DND-41 (cell line): ENCODE measurements around the gene APPL2.

Source experiments
- ATAC-seq: fragments of 200-7000 bp; cut with Tn5 transposase; 3 replicates; pipeline ENCODE4 v1.9.1; 2021; ENCODE audit warnings: low read depth; ENCODE audit not compliant: insufficient read depth
- DNase-seq: peaks from one replicate; pipeline ENCODE4 v3.0.0-alpha.2; 2020
- H2AFZ ChIP-seq: 2 replicates; pipeline ENCODE4 v1.6.0; 2012; ENCODE audit warnings: low read depth, low read length
- H3K27ac ChIP-seq: 2 replicates; pipeline ENCODE4 v1.5.1; 2012; ENCODE audit warnings: low read length, inconsistent platforms
- H3K27me3 ChIP-seq: fragments of 200-600 bp; sonication (generic); 2 replicates; pipeline ENCODE4 v1.6.0; 2012; ENCODE audit warnings: low read length, mild to moderate bottlenecking, inconsistent platforms; ENCODE audit not compliant: insufficient read depth, poor library complexity
- H3K36me3 ChIP-seq: 2 replicates; pipeline ENCODE4 v1.5.1; 2012; ENCODE audit warnings: low read length, inconsistent platforms; ENCODE audit not compliant: insufficient read depth
- H3K4me1 ChIP-seq: 2 replicates; pipeline ENCODE4 v1.5.1; 2012; ENCODE audit warnings: mild to moderate bottlenecking, low read length; ENCODE audit not compliant: insufficient read depth
- H3K4me2 ChIP-seq: 2 replicates; pipeline ENCODE4 v1.6.0; 2012; ENCODE audit warnings: mild to moderate bottlenecking, moderate library complexity, low read length, inconsistent platforms; ENCODE audit not compliant: insufficient read depth
- H3K4me3 ChIP-seq, 2 experiments: fragments of 200-600 bp in 1 of 2; shearing (Covaris generic) in 1 of 2; 2 replicates each; pipeline ENCODE4 v1.5.1; 2012 to 2016; ENCODE audit warnings: inconsistent platforms in 2 of 2, low read length in 2 of 2, mild to moderate bottlenecking in 2 of 2, low read depth in 1 of 2, moderate library complexity in 1 of 2
- H3K79me2 ChIP-seq: 2 replicates; pipeline ENCODE4 v1.6.0; 2012; ENCODE audit warnings: low read length, inconsistent platforms; ENCODE audit not compliant: insufficient read depth
- H3K9ac ChIP-seq: 2 replicates; pipeline ENCODE4 v1.6.0; 2012; ENCODE audit warnings: low read depth, mild to moderate bottlenecking, inconsistent platforms, low read length, moderate library complexity
- H3K9me3 ChIP-seq: 2 replicates; pipeline ENCODE4 v1.5.1; 2012; ENCODE audit warnings: low read length, moderate library complexity, mild to moderate bottlenecking, inconsistent platforms; ENCODE audit not compliant: insufficient read depth, severe bottlenecking
- H4K20me1 ChIP-seq: 2 replicates; pipeline ENCODE4 v1.6.0; 2012; ENCODE audit warnings: low read length; ENCODE audit not compliant: insufficient read depth
- EZH2 ChIP-seq: IDR thresholded peaks from 3 replicates; pipeline ENCODE4 v1.6.1; 2012; ENCODE audit warnings: borderline replicate concordance, low read depth, mild to moderate bottlenecking, moderate library complexity, low read length, inconsistent platforms; ENCODE audit not compliant: severe bottlenecking
- TF ChIP-seq, protein P1 (sequence below): IDR thresholded peaks from 2 replicates; pipeline ENCODE4 v1.5.1; 2012; ENCODE audit warnings: borderline replicate concordance, low read length, moderate library complexity, mild to moderate bottlenecking; ENCODE audit not compliant: poor library complexity, severe bottlenecking; ENCODE audit errors: extremely low read depth

The APPL2 gene

DNA sequence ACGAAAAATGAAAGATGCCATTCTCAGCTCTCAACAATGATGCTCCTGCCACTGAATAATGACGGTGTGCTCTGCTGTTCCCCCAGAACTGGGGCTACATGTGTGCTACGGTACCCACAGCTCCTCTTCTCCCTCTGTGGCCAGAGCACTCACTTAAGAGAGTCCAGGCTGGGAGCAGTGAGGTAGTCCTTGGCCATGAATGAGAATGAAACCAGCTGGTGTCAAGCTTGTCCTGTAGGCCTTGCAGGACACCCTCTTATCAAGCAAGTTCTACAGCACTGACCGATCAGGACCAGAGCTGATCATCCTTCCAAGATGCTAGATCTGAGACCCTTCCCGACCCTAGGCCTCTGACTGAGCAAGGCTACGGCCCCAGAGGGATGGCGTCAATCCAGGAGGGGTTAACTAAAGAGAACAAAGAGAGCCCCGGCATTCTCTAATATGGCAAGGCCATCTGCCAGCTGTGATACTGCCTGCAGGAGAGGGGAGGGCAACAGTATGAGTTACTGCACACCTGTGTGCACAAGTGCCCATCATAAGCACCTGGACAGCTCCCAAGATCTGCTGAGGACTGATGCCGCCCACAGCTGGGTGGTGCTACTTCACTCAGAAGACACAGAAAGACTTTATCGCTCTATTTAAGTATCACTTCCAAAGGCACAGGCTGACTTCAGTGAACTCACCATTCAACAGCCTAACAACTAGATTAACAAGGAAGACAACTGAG lies 30.5 kb downstream of the APPL2 start:
- no peaks in the 10 kb centered on the region for H3K27me3 ChIP-seq
- DNase-seq (no peak), ATAC-seq (no peak)
- no peak overlapping the region for H3K4me3 ChIP-seq
- H3K79me2 ChIP-seq = no peaks in the 10 kb centered on the region
- H3K9ac ChIP-seq = no peak overlapping the region
- no peaks in the 10 kb centered on the region for H4K20me1 ChIP-seq
- no peaks in the 10 kb centered on the region for H3K4me1 ChIP-seq
- no peak for TF ChIP-seq EZH2
- TF ChIP-seq, protein P1, sequence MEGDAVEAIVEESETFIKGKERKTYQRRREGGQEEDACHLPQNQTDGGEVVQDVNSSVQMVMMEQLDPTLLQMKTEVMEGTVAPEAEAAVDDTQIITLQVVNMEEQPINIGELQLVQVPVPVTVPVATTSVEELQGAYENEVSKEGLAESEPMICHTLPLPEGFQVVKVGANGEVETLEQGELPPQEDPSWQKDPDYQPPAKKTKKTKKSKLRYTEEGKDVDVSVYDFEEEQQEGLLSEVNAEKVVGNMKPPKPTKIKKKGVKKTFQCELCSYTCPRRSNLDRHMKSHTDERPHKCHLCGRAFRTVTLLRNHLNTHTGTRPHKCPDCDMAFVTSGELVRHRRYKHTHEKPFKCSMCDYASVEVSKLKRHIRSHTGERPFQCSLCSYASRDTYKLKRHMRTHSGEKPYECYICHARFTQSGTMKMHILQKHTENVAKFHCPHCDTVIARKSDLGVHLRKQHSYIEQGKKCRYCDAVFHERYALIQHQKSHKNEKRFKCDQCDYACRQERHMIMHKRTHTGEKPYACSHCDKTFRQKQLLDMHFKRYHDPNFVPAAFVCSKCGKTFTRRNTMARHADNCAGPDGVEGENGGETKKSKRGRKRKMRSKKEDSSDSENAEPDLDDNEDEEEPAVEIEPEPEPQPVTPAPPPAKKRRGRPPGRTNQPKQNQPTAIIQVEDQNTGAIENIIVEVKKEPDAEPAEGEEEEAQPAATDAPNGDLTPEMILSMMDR = no peak
- H3K36me3 ChIP-seq = peaks cover 35% of the 10 kb centered on the region
- H3K4me2 ChIP-seq = no peak overlapping the region
- H3K27ac ChIP-seq = no peak overlapping the region
- no peaks in the 10 kb centered on the region for H3K9me3 ChIP-seq
- H2AFZ ChIP-seq = no peak overlapping the region

DNA sequence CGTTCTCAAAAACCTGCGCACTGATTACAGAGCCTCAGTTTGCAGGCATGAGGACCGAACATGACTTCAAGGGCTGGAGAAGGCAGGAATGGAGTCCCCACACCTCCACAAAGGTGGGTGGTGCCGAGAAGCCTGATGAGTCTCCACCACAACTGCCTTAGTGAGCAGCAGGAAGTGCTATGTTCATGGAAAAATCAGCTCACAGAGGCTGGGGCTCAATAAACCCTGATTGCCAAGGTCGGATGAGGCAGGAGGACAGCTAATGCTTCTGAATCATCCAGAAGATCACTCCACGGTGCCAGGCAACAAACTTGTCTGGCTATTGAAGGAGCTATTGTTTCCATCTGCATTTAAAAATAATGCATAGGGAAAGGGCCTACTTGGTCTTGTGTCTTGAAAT lies 31.1 kb downstream of the APPL2 start:
- no peak overlapping the region for H2AFZ ChIP-seq
- ATAC-seq (no peak), DNase-seq (no peak)
- no peaks in the 10 kb centered on the region for H3K27me3 ChIP-seq
- no peak overlapping the region for H3K4me3 ChIP-seq
- no peak overlapping the region for H3K9ac ChIP-seq
- H3K4me2 ChIP-seq = no peak overlapping the region
- no peaks in the 10 kb centered on the region for H3K4me1 ChIP-seq
- H3K79me2 ChIP-seq = no peaks in the 10 kb centered on the region
- peaks cover 35% of the 10 kb centered on the region for H3K36me3 ChIP-seq
- TF ChIP-seq, protein P1 = no peak
- TF ChIP-seq EZH2 = no peak
- no peaks in the 10 kb centered on the region for H3K9me3 ChIP-seq
- H3K27ac ChIP-seq = no peak overlapping the region
- no peaks in the 10 kb centered on the region for H4K20me1 ChIP-seq

- TF ChIP-seq EZH2 = no peak
- TF ChIP-seq, protein P1 = no peak
- Histone ChIP-seq H3K27ac (no peak overlapping the region), H3K9ac (no peak overlapping the region), H3K4me2 (no peak overlapping the region), H3K36me3 (peaks cover 39% of the 10 kb centered on the region), H3K27me3 (no peaks in the 10 kb centered on the region), H3K9me3 (no peaks in the 10 kb centered on the region), H3K79me2 (no peaks in the 10 kb centered on the region), H3K4me1 (no peaks in the 10 kb centered on the region), H4K20me1 (no peaks in the 10 kb centered on the region), H3K4me3 (no peak overlapping the region), H2AFZ (no peak overlapping the region)
- DNase-seq = no peak
- ATAC-seq = no peak
These were observed 31.8 kb downstream of the APPL2 start for GRCh38 chr12:105204127-105204526.

GRCh38 chr12:105202202-105202601 lies 33.8 kb downstream of the APPL2 start:
- no peak overlapping the region for H3K27ac ChIP-seq
- H3K9me3 ChIP-seq = no peaks in the 10 kb centered on the region
- TF ChIP-seq, protein P1 = no peak
- no peak for TF ChIP-seq EZH2
- no peak for ATAC-seq
- no peak overlapping the region for H3K4me3 ChIP-seq
- no peaks in the 10 kb centered on the region for H3K27me3 ChIP-seq
- no peaks in the 10 kb centered on the region for H3K4me1 ChIP-seq
- DNase-seq = no peak
- H3K79me2 ChIP-seq = no peaks in the 10 kb centered on the region
- H3K36me3 ChIP-seq = peaks cover 56% of the 10 kb centered on the region
- no peaks in the 10 kb centered on the region for H4K20me1 ChIP-seq
- H3K4me2 ChIP-seq = no peak overlapping the region
- H2AFZ ChIP-seq = no peak overlapping the region
- no peak overlapping the region for H3K9ac ChIP-seq
